Lower leg skin (tissue), 4 donors: ENCODE results near the gene LMO4. TPM values are rescaled to one million over a fixed set of nuclear protein-coding genes. Genes with fewer than 3 reads are reported as not detected.
A peak's percentile ranks its signal among the peaks of the same experiment; 100 is the strongest.

Experiments used
- DNase-seq, 2 donors: peaks; one replicate each; pipeline ENCODE4 v3.0.0-alpha.2; 2019; ENCODE audit warnings: low spot score in 2 of 2
- H3K4me3 ChIP-seq: fragments of 200-600 bp; sonication (generic); 2 replicates; pipeline ENCODE4 v1.5.1; 2017; ENCODE audit warnings: mild to moderate bottlenecking, low read depth; ENCODE audit not compliant: poor library complexity, severe bottlenecking
- CTCF ChIP-seq, 3 donors: fragments of 450-650 bp; IDR thresholded peaks; one replicate each; pipeline ENCODE4 v1.5.1; 2016; ENCODE audit warnings: antibody characterized with exemption in 3 of 3, mild to moderate bottlenecking in 3 of 3, moderate library complexity in 2 of 3
- POLR2A ChIP-seq, 2 donors: fragments of 450-650 bp; IDR thresholded peaks; one replicate each; pipeline ENCODE4 v1.6.1; 2016 to 2017; ENCODE audit warnings: antibody characterized with exemption in 2 of 2, mild to moderate bottlenecking in 1 of 2, moderate library complexity in 1 of 2
- WGBS, 2 donors: methylation state at CpG; one replicate each; pipeline ENCODE4 v1.1.5; 2018; 5-methylcytosine and 5-hydroxymethylcytosine counted together
- intact Hi-C: fragments of 100-400 bp; cut with DNase I; formaldehyde crosslinking; loops from one replicate; pipeline ENCODE4 v1.15.0; 2023; ENCODE audit warnings: low total_unique reads
- total RNA-seq, 4 donors: library from RNA; depleted of rRNA; stranded (reverse); fragments of >200 nt; gene quantifications; one replicate each; pipeline ENCODE4 v1.1.0, GENCODE V29; 2016

The LMO4 gene
- total RNA-seq: 10 to 100 TPM; 21.2 to 63.3 (median 43.5) TPM

- WGBS, 2 donors: 0% methylated on average over 39 of the region's 93 CpGs
Measured at GRCh38 chr1:87328272-87329050, at the start of gene LMO4. TSS of gene LMO4 (plus strand) at chr1:87328880. CDS start at chr1:87332016, 3,136 bp downstream.

DNA sequence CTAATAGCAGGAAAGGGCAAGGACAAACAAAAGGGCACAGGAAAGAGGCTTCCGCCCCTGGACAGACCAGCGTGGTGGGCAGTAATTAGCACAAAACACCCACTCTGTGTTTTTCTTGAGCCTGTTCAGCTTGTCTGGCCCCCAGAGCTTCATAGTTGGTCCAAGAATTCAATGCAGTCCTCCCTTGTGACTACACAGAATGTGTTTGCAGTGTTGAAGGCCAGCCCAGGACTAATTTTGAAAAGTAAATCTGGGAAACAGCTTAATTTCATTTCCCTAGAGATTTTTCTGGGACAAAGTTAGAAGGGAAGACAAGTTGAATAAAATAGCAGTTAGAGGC is 49.2 kb upstream of the LMO4 start:
- TF ChIP-seq POLR2A (IDR thresholded peaks at IDR 0.05) (no peak), CTCF (IDR thresholded peaks at IDR 0.05) (no peak)
- H3K4me3 ChIP-seq: no peak overlapping the region
- 63 to 68% methylated on average over 2 of the region's 2 CpGs for WGBS, 2 donors
- DNase-seq: no peak
- intact Hi-C loops: no loop called here

More at GRCh38 chr1:87328272-87329050, at the start of gene LMO4:
- peak; percentile 96 to 99 for DNase-seq
- intact Hi-C loops: no loop called here
- peak within 1 kb of the TSS; percentile 98 for H3K4me3 ChIP-seq
- TF ChIP-seq POLR2A (IDR thresholded peaks at IDR 0.05) (peak in 1 of 2 donors; percentile 81), CTCF (IDR thresholded peaks at IDR 0.05) (no peak)

DNA sequence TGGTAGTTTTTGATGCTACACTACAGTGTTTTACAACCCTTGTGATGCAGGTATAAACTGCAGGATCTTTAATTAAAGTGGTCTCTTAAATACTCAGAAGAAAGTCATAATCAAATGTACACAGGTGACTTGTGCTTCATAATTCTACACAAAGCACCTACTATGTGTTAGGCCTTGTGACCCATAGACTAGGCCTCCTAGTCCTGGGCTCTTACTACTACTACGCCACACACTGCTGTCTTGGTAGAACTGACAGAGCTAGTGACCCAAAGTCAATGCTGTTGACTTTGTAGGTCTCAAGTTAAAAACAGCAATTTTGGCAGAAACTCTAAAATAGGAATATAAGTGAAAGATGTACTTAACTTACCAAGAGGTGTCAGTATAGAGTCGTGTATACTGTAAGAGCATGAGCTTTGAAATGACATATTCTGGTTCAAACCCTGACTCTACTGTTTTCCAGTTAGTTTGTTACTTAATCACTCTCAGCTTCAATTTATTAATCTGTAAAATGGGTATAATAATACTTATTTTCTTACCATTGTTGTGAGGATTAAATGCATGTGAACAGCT is 48.6 kb upstream of the LMO4 start:
- DNase-seq: no peak
- no peak overlapping the region for H3K4me3 ChIP-seq
- intact Hi-C loops: no loop called here
- WGBS, 2 donors: 75 to 76% methylated on average over 2 of the region's 2 CpGs
- TF ChIP-seq CTCF (IDR thresholded peaks at IDR 0.05): no peak
- no peak for TF ChIP-seq POLR2A (IDR thresholded peaks at IDR 0.05)

DNA sequence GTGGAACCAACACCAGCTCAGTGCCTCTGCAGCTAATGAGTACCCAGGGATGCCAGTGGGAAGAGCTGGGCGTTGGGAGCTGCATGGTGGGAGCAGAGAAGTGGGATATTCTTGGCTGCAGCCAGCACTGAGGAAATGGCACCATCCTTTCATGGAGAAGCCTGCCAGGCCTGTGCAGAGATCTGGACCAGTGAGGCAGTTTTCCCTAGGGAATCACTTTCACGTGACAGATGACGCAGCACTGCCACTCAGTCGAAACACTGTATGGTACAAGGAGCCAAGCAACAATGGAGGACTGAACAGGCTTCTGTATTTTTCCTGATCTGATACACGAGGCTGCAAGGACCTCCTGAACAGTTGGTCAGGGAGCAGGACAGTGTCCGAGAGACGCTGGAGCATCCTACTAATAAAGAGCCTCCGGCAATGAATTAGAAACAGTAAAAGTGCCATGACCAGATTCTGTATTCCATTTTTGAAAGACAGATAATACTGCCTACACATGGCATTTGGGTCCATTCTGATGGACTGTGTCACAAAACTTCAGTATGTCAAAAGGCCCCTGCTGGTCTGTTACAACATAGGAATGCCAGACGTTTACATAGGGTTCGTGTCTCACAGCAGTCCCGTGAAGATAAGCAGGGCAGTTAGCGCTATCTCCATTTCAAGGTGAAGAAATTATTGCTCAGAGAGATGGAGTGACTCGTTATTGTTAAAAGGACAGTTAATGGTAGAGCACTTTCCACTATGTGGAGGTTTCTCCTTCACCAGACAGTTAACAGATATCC is 44.0 kb upstream of the LMO4 start:
- intact Hi-C loops: no loop called here
- 89 to 91% methylated on average over 13 of the region's 13 CpGs for WGBS, 2 donors
- TF ChIP-seq CTCF (IDR thresholded peaks at IDR 0.05): no peak
- no peak for TF ChIP-seq POLR2A (IDR thresholded peaks at IDR 0.05)
- DNase-seq: no peak
- H3K4me3 ChIP-seq: no peak overlapping the region

DNA sequence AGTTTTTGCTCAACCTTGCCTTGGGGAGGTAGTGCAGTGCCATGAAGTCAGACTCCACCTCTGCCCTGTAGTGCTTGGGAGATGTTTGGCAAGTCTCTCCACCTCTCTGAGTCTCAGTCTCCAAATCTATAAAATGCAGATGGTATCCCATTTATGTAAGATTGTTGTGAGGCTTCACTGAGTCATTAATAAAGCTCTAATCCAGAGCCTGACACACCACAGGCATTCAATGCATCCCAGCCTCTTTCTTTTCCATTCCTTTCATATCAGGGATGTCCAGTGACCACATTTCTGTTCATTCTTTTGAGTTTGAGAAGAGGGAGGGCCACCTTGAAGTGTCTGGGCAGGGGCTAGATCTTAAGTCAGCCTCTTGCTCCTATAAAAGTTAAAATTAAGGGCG is 37.6 kb upstream of the LMO4 start:
- no peak overlapping the region for H3K4me3 ChIP-seq
- intact Hi-C loops: loop anchor here (10.0 kb wide), 1 partner anchor 664 kb away; no protein-coding TSS in a partner anchor
- no peak for TF ChIP-seq POLR2A (IDR thresholded peaks at IDR 0.05)
- TF ChIP-seq CTCF (IDR thresholded peaks at IDR 0.05): no peak
- 67 to 81% methylated on average over 1 of the region's 1 CpG for WGBS, 2 donors
- DNase-seq: no peak
